Chondrocyte (in vitro differentiated cells): ENCODE results near the gene EPHA3. TPM values are rescaled to one million over a fixed set of nuclear protein-coding genes. Genes with fewer than 3 reads are reported as not detected.
A peak's percentile ranks its signal among the peaks of the same experiment; 100 is the strongest.

ENCODE experiments used
- DNase-seq: peaks from one replicate; pipeline ENCODE4 v3.0.0; 2021; ENCODE audit warnings: mixed read lengths, low spot score
- H3K27ac Mint-ChIP-seq: one replicate; pipeline ENCODE4 v1.8.0; 2021; ENCODE audit warnings: mild to moderate bottlenecking, moderate library complexity, mixed read lengths; ENCODE audit not compliant: unreplicated experiment
- H3K27me3 Mint-ChIP-seq: 2 replicates; pipeline ENCODE4 v1.8.0; 2021; ENCODE audit warnings: low read depth, mixed read lengths
- H3K36me3 Mint-ChIP-seq: 2 replicates; pipeline ENCODE4 v1.8.0; 2021; ENCODE audit warnings: low read depth, mixed read lengths
- H3K4me1 Mint-ChIP-seq: 2 replicates; pipeline ENCODE4 v1.8.0; 2021; ENCODE audit warnings: low read depth, mild to moderate bottlenecking, mixed read lengths
- H3K4me3 Mint-ChIP-seq: one replicate; pipeline ENCODE4 v1.8.0; 2021; ENCODE audit warnings: mild to moderate bottlenecking, moderate library complexity, mixed read lengths; ENCODE audit not compliant: unreplicated experiment
- H3K9me3 Mint-ChIP-seq: 2 replicates; pipeline ENCODE4 v1.8.0; 2021; ENCODE audit warnings: low read depth, mixed read lengths
- total RNA-seq: library from RNA; stranded (reverse); gene quantifications from 3 replicates; pipeline ENCODE4 v1.2.1, GENCODE V29; 2021
- TF ChIP-seq, protein P1 (sequence below): fragments of 200-600 bp; sonication (generic); IDR thresholded peaks from 2 replicates; pipeline ENCODE4 v1.5.0; 2021; ENCODE audit warnings: antibody characterized with exemption, mild to moderate bottlenecking, moderate library complexity

The EPHA3 gene
- total RNA-seq, 1 donor from 2014 or later = 0.87 TPM

DNA sequence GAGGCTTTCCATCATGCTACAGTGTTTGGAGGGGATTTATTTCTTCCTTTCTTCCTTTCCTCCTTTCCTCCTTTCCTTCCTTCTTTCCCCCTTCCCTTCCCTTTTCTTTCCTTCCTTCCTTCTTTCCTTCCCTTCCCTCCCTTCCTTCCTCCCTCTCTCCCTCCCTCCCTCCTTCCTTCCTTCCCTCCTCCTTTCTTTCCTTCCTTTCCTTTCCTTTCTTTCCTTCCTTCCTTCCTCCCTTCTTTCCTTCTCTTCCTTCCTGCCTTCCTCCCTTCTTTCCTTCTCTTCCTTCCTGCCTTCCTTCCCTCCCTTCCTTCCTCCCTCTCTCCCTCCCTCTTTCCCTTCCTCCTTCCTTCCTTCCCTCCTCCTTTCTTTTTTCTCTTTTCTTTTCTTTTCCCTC is 127.2 kb downstream of the EPHA3 start:
- Mint-ChIP-seq H3K27me3 (no peaks in the 10 kb centered on the region), H3K4me3 (no peak overlapping the region), H3K9me3 (no peaks in the 10 kb centered on the region), H3K4me1 (no peaks in the 10 kb centered on the region), H3K36me3 (no peaks in the 10 kb centered on the region), H3K27ac (no peak overlapping the region)
- no peak for DNase-seq
- TF ChIP-seq, protein P1, sequence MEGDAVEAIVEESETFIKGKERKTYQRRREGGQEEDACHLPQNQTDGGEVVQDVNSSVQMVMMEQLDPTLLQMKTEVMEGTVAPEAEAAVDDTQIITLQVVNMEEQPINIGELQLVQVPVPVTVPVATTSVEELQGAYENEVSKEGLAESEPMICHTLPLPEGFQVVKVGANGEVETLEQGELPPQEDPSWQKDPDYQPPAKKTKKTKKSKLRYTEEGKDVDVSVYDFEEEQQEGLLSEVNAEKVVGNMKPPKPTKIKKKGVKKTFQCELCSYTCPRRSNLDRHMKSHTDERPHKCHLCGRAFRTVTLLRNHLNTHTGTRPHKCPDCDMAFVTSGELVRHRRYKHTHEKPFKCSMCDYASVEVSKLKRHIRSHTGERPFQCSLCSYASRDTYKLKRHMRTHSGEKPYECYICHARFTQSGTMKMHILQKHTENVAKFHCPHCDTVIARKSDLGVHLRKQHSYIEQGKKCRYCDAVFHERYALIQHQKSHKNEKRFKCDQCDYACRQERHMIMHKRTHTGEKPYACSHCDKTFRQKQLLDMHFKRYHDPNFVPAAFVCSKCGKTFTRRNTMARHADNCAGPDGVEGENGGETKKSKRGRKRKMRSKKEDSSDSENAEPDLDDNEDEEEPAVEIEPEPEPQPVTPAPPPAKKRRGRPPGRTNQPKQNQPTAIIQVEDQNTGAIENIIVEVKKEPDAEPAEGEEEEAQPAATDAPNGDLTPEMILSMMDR = no peak

DNA sequence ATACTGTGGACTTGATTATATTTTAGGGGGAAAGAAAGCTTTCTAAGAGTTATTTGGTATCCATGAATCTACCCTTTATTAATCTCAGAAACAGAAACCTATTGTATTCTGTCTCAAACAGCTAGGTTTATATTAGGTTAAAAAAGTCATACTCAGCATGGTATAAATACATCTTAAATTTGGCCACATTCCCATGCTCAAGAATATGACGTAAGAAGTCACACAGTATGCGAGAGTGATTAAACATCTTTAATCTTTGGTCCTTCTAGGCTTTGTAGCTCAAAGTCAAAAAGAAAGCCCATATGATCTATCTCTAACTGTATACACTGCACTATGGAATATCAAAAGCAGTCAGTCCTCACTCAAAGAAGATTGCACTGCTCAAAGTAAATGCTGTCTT is 131.4 kb downstream of the EPHA3 start:
- no peak for DNase-seq
- no peaks in the 10 kb centered on the region for H3K4me1 Mint-ChIP-seq
- H3K27ac Mint-ChIP-seq = no peak overlapping the region
- no peaks in the 10 kb centered on the region for H3K27me3 Mint-ChIP-seq
- TF ChIP-seq, protein P1 = no peak
- H3K4me3 Mint-ChIP-seq = no peak overlapping the region
- no peaks in the 10 kb centered on the region for H3K9me3 Mint-ChIP-seq
- H3K36me3 Mint-ChIP-seq = no peaks in the 10 kb centered on the region

DNA sequence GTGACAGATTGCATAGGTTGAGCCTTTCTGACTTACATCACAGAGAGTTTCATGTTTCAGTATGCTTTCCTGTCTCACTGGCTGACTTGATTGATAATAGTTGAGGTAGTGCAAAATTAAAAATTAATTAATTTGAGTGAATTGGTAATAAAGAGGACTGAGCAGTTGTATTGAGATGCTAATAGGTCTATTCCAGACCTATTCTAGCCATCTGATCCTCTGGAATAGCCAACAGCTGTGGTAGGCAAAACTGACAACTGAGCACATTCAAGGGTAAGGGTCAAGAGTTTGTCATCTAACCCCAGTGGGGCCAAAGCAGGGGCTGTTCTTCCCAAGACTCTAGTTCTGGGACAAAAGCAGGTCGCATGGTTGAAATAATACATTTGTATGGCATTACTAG is 132.4 kb downstream of the EPHA3 start:
- no peaks in the 10 kb centered on the region for H3K36me3 Mint-ChIP-seq
- no peak for DNase-seq
- TF ChIP-seq, protein P1 = no peak
- H3K4me3 Mint-ChIP-seq = no peak overlapping the region
- no peak overlapping the region for H3K27ac Mint-ChIP-seq
- H3K4me1 Mint-ChIP-seq = no peaks in the 10 kb centered on the region
- no peaks in the 10 kb centered on the region for H3K9me3 Mint-ChIP-seq
- no peaks in the 10 kb centered on the region for H3K27me3 Mint-ChIP-seq

DNA sequence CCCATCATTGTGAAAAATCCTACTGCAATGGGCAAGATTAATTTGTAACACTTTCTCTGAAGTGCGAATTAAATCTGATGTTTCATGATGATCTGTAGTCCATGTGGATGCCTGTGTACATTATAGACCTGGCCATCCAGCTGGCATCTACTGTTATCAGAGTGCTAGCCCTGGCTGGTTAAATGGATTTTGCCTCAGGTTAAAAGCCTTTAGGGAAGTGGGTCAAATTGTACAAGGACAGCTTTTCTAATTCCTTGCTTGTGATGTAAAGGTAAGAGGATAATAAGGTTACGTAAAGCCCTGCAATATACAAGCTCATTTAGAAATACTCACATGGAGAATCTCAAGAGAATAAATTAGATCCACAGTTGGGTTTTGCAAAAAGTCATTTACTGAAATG is 138.2 kb downstream of the EPHA3 start:
- Mint-ChIP-seq H3K4me3 (no peak overlapping the region), H3K9me3 (no peaks in the 10 kb centered on the region), H3K27me3 (no peaks in the 10 kb centered on the region), H3K4me1 (no peaks in the 10 kb centered on the region), H3K36me3 (no peaks in the 10 kb centered on the region), H3K27ac (no peak overlapping the region)
- DNase-seq = no peak
- TF ChIP-seq, protein P1 = no peak

DNA sequence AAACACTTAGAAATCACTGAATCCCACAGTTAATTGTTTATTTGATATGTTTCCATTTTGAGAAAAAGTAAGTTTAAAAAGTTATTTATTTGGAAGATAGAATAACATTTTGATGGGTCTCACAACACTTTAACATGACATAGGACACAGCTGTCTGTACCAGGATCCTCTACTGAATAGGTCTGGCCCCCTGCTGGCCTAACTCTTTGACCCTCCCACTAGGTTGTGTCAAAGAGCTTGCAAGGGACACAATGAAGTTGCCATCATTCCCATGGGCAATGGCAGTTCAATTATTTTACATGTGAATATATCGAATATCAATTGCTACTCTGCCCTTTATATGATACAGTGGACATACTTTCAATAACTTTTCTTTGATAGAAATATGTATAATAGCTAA is 138.9 kb downstream of the EPHA3 start:
- no peaks in the 10 kb centered on the region for H3K9me3 Mint-ChIP-seq
- TF ChIP-seq, protein P1 = peak; percentile 12

More for the DNA sequence above, 138.9 kb downstream of the EPHA3 start:
- H3K36me3 Mint-ChIP-seq = no peaks in the 10 kb centered on the region
- no peaks in the 10 kb centered on the region for H3K4me1 Mint-ChIP-seq
- H3K4me3 Mint-ChIP-seq = no peak overlapping the region
- no peak for DNase-seq
- no peaks in the 10 kb centered on the region for H3K27me3 Mint-ChIP-seq
- H3K27ac Mint-ChIP-seq = no peak overlapping the region
